Fibroblast of the aortic adventitia (primary cell): Measurements from ENCODE around the gene ZSWIM3. TPM values are rescaled to one million over a fixed set of nuclear protein-coding genes. Genes with fewer than 3 reads are reported as not detected.

Source experiments
- DNase-seq: peaks from one replicate; pipeline ENCODE4 v3.0.0-alpha.2; 2010; ENCODE audit warnings: low read depth
- H3K4me3 ChIP-seq: 2 replicates; pipeline ENCODE4 v1.5.1; 2011; ENCODE audit warnings: low read depth, mild to moderate bottlenecking, control low read depth, low read length, moderate library complexity
- total RNA-seq: library from RNA; depleted of rRNA; stranded (reverse); fragments of >200 nt; gene quantifications from 2 replicates; pipeline ENCODE4 v1.2.3, GENCODE V29; 2012; ENCODE audit warnings: low replicate concordance
- TF ChIP-seq, protein P1 (sequence below): IDR thresholded peaks from 2 replicates; pipeline ENCODE4 v1.5.1; 2011; ENCODE audit warnings: mild to moderate bottlenecking, low read length, control low read depth, inconsistent platforms; ENCODE audit not compliant: insufficient read depth

Gene ZSWIM3
- total RNA-seq, 1 donor = 4.3 TPM

DNA sequence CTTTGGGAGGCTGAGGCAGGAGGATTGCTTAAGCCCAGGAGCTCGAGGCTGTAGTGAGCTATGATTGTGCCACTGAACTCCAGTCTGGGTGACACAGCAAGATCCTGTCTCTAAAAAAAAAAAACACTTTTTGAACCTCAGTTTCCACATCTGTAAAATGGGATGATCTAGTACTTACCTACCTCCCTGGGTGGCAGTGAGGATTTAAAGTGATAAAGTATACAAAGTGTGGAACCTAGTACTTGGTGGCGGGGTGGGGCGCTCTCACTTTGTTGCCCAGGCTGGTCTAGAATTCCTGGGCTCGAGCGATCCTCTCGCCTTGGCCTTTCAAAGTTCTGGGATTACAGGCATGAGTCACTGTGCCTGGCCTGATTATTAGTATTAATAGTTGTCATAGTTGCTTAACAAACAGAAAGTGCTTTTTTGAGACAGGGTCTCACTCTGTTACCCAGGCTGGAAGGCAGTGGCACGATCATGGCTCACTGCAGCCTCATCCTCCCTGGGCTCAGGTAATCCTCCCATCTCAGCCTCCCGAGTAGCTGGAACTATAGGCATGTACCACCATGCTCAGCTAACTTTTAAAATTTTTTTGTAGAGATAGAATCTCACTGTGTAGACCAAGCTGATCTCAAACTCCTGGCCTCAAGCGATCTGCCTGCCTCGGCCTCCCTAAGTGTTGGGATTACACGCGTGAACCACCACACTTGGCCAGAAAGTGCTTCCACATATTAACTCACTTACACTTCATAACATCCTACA is 61.5 kb downstream of the ZSWIM3 start:
- peak; percentile 28 for DNase-seq
- H3K4me3 ChIP-seq = no peak overlapping the region
- TF ChIP-seq, protein P1, sequence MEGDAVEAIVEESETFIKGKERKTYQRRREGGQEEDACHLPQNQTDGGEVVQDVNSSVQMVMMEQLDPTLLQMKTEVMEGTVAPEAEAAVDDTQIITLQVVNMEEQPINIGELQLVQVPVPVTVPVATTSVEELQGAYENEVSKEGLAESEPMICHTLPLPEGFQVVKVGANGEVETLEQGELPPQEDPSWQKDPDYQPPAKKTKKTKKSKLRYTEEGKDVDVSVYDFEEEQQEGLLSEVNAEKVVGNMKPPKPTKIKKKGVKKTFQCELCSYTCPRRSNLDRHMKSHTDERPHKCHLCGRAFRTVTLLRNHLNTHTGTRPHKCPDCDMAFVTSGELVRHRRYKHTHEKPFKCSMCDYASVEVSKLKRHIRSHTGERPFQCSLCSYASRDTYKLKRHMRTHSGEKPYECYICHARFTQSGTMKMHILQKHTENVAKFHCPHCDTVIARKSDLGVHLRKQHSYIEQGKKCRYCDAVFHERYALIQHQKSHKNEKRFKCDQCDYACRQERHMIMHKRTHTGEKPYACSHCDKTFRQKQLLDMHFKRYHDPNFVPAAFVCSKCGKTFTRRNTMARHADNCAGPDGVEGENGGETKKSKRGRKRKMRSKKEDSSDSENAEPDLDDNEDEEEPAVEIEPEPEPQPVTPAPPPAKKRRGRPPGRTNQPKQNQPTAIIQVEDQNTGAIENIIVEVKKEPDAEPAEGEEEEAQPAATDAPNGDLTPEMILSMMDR = no peak

DNA sequence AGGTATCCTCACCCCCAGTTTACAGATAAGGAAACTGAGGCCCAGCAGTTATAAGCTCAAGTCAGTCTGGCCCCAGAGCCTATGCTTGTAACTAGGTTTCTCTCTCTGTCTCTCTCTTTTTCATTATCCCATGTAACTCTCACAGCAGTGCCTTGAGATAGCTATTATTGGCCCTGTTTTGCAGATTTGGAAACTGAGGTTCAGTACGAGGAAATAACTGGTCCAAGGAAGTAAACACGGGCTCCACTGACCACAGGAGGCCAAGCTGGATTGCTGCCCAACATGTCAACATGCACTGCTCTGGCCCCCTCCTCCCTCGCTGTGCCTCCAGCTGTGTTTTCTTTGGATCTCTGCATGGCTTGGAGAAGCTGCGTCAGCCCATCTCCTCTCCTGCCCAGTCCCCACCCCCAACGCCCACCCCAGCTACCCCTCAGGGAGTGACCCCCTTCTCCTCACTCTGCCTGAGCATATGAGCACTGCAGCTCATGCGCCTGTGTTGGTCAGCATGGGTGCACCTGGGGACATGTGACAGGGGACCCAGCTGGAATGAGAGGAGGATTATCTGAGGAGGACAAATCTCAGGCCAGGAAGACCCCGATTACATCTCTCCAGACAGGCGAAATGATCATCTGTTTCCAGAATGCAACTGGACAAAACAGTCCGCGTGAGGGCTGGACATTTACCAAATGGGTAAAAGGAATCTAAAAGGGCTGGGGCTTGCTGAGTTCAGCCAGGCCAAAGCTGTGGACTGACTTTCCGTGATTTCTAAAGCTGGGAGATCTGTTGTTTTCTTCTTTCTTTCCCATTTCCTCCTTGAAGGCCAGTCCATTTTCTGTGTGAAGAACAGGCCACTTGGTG is 62.4 kb downstream of the ZSWIM3 start:
- TF ChIP-seq, protein P1 = no peak
- peak; percentile 89 for DNase-seq

DNA sequence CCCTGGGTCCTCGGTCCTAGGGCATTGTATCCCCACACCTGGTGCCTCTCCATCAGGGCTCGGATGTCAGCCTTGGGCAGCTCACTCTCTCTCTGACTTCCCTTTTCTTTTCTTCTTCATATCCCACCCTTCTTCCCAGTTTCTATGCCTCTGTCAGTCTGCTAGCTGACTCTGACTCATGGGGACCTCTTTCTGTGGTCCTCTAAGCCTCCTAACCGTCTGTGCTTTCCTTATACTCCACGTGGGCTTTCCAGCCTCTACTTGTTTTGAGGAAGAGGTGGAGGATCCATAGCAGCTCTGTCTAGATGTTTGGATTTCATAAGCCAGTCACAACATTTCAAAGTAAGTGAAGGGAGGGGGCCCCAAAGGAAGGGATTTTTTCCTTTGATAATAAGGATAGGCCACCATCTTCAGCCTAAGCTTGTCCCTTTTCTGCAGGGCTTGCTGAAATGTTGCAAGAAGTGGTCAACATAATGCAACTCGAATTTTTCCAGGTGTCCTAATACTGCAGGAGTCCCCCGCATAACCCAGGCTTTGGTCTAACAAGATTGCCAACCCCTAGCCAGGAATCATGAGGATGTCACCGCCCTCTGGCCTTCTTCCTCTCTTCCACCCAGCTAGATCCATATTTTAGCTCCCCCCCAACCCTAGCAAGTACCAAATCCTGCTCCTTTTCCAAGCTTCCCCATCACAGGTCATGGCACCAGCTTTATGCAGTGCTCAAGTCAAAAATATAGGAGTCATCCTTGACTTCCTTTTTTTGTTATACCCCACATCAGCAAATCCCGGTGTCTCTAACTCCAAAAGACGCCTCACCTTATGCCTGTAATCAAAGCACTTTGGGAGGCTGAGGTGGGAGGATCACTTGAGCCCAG is 63.3 kb downstream of the ZSWIM3 start:
- TF ChIP-seq, protein P1 = no peak
- H3K4me3 ChIP-seq = no peak overlapping the region
- DNase-seq = no peak

More for the DNA sequence above, 62.4 kb downstream of the ZSWIM3 start:
- H3K4me3 ChIP-seq = no peak overlapping the region

DNA sequence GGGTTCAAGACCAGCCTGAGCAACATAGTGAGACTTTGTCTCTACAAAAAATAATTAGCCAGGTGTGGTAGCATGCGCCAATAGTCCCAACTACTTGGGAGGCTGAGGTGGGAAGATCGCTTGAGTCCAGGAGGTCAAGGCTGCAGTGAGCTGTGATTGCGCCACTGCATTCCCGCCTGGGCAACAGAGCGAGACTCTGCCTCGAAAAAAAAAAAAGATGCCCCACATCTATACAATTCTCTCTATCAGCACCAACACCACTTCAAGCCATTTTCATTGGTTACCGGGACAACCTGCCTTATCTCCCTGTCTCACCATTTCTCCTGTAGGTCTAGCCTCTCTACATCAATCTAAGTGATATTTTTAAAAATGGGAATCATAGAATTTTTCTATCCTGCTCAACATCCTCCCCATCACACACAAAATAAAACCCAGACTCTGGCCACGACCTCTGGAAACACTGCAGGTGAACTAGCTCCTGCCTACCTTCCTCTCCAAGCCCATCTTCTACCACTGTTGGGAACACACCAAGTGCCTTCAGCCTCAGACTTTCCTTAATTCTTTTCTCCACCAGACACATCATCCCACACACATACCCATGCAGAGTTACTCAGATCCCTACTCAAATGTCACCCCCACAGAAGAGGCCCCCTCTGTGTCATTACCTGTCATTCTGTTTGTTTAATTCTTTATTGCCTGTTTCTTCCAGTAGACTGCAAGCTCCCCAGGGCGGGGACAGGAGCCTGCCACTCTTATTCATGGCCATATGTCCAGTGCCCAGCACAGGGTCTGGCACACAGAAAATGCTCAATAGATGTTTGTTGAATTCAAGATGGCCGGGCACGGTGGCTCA is 64.1 kb downstream of the ZSWIM3 start:
- TF ChIP-seq, protein P1 = no peak
- DNase-seq = no peak
- no peak overlapping the region for H3K4me3 ChIP-seq

DNA sequence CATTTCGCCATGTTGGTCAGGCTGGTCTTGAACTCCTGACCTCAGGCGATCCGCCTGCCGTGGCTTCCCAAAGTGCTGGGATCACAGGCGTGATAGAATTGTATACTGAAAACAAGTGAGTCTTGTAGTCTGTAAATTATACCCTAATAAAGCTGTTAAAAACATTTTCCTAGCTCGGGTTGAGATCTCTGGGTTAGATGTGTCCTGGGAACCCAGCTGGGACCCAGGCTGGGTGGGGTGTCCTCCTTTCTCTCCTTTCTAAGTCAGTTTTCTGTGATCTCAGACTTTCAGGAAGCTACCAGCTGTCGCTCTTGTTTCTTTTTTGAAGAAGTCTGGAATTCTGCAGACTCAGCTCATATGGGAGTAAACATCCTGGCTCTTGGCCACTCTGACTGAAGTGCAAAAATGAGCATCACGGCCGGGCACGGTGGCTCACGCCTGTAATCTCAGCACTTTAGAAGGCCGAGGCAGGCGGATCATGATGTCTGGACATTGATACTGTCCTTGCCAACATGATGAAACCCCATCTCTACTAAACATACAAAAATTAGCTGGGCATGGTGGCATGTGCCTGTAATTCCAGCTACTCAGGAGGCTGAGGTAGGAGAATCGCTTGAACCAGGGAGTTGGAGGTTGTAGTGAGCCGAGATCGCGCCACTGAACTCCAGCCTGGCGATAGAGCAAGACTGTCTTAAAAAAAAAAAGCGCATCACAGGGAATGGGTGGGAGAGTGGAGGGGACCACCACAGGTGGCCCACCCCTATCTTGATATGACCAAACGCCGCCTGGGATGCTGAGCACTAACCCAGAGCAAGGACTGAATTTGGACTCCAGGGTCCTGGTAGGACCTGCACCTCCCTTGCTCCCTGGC is 67.2 kb downstream of the ZSWIM3 start:
- no peak overlapping the region for H3K4me3 ChIP-seq
- TF ChIP-seq, protein P1 = no peak
- DNase-seq = peak; percentile 57
